SU-DHL-6 (cell line): Measurements from ENCODE around the gene KCNJ4.

Experiments
- EZH2phosphoT487 ChIP-seq: fragments of 200-600 bp; sonication (generic), shearing (Covaris generic); conservative IDR thresholded peaks from 2 replicates; pipeline ENCODE4 v1.6.1; 2018; ENCODE audit warnings: mild to moderate bottlenecking, antibody characterized with exemption, low read length, moderate library complexity, mixed read lengths
- TF ChIP-seq, protein P1 (sequence below): fragments of 200-600 bp; sonication (generic); IDR thresholded peaks from one replicate; pipeline ENCODE4 v1.5.1; 2017; ENCODE audit warnings: antibody characterized with exemption, mild to moderate bottlenecking, low read length, moderate library complexity; ENCODE audit not compliant: insufficient read depth, poor library complexity, severe bottlenecking

DNA sequence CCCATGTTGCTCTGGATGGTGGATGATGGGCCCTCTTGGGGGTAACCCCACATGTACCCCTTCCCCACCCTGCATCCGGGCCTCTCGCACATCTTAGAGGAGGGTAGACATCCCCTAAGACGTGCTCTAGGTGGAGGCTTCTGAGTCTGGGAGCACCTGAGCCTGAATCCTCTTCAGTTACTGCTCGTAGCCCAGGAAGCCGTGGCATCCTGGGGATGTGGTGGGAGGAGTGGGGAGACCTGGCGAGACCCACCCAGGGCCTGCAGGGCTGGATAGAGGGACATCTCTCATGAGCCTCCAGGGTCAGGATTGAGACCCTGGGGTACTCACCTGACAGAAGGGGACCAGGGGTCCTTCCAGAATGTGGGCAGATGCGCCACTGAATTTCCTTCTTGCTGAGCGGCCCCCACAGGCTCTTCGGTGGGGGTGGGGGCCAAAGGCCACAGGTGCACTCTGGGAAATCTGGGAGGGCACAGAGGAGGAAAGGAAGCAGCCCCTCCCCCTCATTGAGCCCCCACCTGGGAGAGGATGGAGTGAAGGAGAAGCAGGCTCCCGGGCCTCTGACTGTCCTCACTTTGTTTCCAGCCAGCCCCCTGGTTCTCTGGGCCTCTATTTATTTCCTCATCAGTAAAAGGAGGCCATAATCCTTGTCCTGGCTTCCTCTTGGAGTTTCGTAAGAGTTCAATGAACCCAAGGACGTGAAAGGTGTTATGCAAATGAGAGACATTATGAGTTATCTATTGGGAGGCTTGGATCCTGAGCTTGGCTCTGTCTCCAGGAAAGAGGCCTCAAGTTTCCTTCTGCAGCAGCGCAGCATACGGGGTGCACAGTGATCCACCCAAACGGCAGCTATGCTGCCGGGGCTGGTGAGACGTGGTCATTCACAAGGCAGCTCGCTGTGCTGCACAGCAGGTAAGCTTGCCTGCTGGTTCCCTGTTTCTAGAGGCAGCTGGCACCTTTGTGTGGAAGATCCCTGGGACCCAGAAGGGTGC, 31.2 kb downstream of the KCNJ4 start:
- TF ChIP-seq, protein P1, sequence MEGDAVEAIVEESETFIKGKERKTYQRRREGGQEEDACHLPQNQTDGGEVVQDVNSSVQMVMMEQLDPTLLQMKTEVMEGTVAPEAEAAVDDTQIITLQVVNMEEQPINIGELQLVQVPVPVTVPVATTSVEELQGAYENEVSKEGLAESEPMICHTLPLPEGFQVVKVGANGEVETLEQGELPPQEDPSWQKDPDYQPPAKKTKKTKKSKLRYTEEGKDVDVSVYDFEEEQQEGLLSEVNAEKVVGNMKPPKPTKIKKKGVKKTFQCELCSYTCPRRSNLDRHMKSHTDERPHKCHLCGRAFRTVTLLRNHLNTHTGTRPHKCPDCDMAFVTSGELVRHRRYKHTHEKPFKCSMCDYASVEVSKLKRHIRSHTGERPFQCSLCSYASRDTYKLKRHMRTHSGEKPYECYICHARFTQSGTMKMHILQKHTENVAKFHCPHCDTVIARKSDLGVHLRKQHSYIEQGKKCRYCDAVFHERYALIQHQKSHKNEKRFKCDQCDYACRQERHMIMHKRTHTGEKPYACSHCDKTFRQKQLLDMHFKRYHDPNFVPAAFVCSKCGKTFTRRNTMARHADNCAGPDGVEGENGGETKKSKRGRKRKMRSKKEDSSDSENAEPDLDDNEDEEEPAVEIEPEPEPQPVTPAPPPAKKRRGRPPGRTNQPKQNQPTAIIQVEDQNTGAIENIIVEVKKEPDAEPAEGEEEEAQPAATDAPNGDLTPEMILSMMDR: no peak
- no peak for TF ChIP-seq EZH2phosphoT487
